HTR-8/SVneo (cell line): ENCODE results near the gene DHX35.

ENCODE experiments used
- DNase-seq: peaks from one replicate; pipeline ENCODE4 v3.0.0; 2011; ENCODE audit warnings: low spot score, mixed read lengths; ENCODE audit not compliant: insufficient read length
- FAIRE-seq: peaks from 2 replicates; lab custom pipeline; 2011; peaks lifted over from hg19 to GRCh38; lab: Jason Lieb, UNC

DHX35 gene

GRCh38 chr20:39010496-39010895, 48.4 kb downstream of the DHX35 start:
- no peak for DNase-seq
- no peak for FAIRE-seq

- DNase-seq (no peak), FAIRE-seq (peak; percentile 44)
These were observed 51.5 kb downstream of the DHX35 start for GRCh38 chr20:39013662-39014109.

GRCh38 chr20:39016041-39016440, 53.9 kb downstream of the DHX35 start:
- no peak for DNase-seq
- no peak for FAIRE-seq

GRCh38 chr20:39016506-39016905, 54.4 kb downstream of the DHX35 start:
- DNase-seq: no peak
- no peak for FAIRE-seq

- FAIRE-seq: no peak
- no peak for DNase-seq
These were observed 56.9 kb downstream of the DHX35 start for GRCh38 chr20:39019027-39019426.

- DNase-seq: no peak
- peak; percentile 55 for FAIRE-seq
These were observed 57.7 kb downstream of the DHX35 start for GRCh38 chr20:39019805-39020325.

GRCh38 chr20:39021748-39022147, 59.6 kb downstream of the DHX35 start:
- no peak for DNase-seq
- FAIRE-seq: no peak

GRCh38 chr20:39025883-39026282, 63.7 kb downstream of the DHX35 start:
- FAIRE-seq: peak; percentile 28
- no peak for DNase-seq

GRCh38 chr20:39029364-39029763, 67.2 kb downstream of the DHX35 start:
- DNase-seq: no peak
- FAIRE-seq: no peak

GRCh38 chr20:39032997-39033396, 70.9 kb downstream of the DHX35 start:
- no peak for FAIRE-seq
- no peak for DNase-seq

- FAIRE-seq (no peak), DNase-seq (no peak)
These were observed 73.9 kb downstream of the DHX35 start for GRCh38 chr20:39036011-39036410.

- peak; percentile 68 for FAIRE-seq
- DNase-seq: no peak
These were observed 74.7 kb downstream of the DHX35 start for GRCh38 chr20:39036851-39037250.

GRCh38 chr20:39038047-39038446, 75.9 kb downstream of the DHX35 start:
- FAIRE-seq (no peak), DNase-seq (no peak)

GRCh38 chr20:39038495-39038894, 76.4 kb downstream of the DHX35 start:
- no peak for DNase-seq
- peak; percentile 55 for FAIRE-seq

GRCh38 chr20:39039261-39039660, 77.1 kb downstream of the DHX35 start:
- FAIRE-seq: no peak
- no peak for DNase-seq

- FAIRE-seq (peak; percentile 4), DNase-seq (no peak)
These were observed 78.0 kb downstream of the DHX35 start for GRCh38 chr20:39040116-39040515.

- DNase-seq: no peak
- peak; percentile 92 for FAIRE-seq
These were observed 78.9 kb downstream of the DHX35 start for GRCh38 chr20:39041067-39041466.

- FAIRE-seq: peak; percentile 84
- peak; percentile 31 for DNase-seq
These were observed 80.4 kb downstream of the DHX35 start for GRCh38 chr20:39042279-39043150.

GRCh38 chr20:39044501-39044900, 82.4 kb downstream of the DHX35 start:
- FAIRE-seq (peak; percentile 23), DNase-seq (no peak)

GRCh38 chr20:39045676-39046075, 83.5 kb downstream of the DHX35 start:
- no peak for FAIRE-seq

GRCh38 chr20:39047417-39047985, 85.4 kb downstream of the DHX35 start:
- DNase-seq (no peak), FAIRE-seq (no peak)

More at GRCh38 chr20:39045676-39046075, 83.5 kb downstream of the DHX35 start:
- DNase-seq: no peak
